DOHH2 (cell line): ENCODE data around the gene TNN.

Source experiments
- CTCF ChIP-seq: fragments of 200-600 bp; sonication (generic); IDR thresholded peaks from one replicate; pipeline ENCODE4 v1.5.1; 2014; ENCODE audit warnings: antibody characterized with exemption, mild to moderate bottlenecking, low read depth, low read length; ENCODE audit not compliant: poor library complexity, severe bottlenecking
- EZH2phosphoT487 ChIP-seq: fragments of 200-600 bp; sonication (generic); IDR thresholded peaks from 2 replicates; pipeline ENCODE4 v1.6.1; 2017; ENCODE audit warnings: borderline replicate concordance, mild to moderate bottlenecking, antibody characterized with exemption, low read length, moderate library complexity, mixed read lengths

- TF ChIP-seq CTCF (no peak), EZH2phosphoT487 (no peak)
Observed at GRCh38 chr1:175148068-175148467, 80.4 kb downstream of the TNN start.
